ENCODE data around the gene IBA57.
"Not testable (repeated sequence)": the region's sequence is repeated elsewhere in the genome, so short reads cannot be mapped to it uniquely, and the experiment has no call there.

IBA57 gene

DNA sequence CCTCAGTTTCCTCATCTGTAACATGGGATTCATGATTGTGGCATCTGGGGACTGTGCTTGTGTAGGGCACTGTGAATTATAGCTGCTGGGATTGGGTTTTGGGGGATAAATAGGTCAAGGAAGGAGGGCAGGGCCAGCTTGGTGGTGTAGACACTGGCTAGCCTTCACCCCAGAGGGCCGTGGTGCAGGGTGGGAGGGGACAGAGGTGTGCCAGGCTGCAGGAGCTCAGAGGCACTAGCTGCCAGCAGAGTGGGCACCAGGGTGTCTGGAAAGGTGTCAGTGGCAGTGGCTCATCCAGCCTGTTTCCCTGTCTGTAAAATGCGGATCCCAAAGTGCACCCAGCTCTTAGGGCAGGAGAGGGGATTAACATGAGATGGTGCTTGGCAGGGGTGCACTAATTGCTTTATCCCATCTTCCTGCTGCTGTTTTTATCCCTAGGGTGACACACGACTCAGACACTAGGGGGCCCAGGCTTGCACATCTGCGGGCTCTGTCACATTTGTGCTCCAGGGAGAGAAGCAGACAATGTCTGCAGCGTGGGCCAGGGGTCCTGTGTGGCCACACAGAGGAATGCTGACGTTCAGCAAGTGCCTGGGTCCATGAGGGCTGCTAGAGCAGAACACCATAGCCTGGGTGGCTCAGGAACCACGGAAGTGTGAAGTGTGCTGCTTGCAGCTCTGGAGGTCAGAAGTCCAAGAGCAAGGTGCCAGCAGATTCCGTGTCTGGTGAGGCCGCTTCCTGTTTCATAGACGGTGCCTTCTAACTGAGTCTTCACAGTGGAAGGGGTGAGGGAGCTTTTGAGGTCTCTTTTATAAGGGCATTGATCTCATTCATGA lies 61.6 kb downstream of the IBA57 start:
- Histone ChIP-seq H3K4me1 (ENCODE audit: control insufficient read depth, insufficient read depth, low read length) (no peaks in the 10 kb centered on the region), H3K9ac (ENCODE audit: low read length) (no peak overlapping the region), H3K27me3 (ENCODE audit: control insufficient read depth, insufficient read depth, low read length) (no peaks in the 10 kb centered on the region), H3K27ac (ENCODE audit: low read depth, low read length) (no peak overlapping the region), H3K4me3 (ENCODE audit: low read depth, low read length) (no peak overlapping the region), H3K36me3 (ENCODE audit: control insufficient read depth, insufficient read depth, low read length) (peaks cover 86% of the 10 kb centered on the region), H3K9me3 (ENCODE audit: control insufficient read depth, insufficient read depth, low read depth, low read length) (peaks cover 12% of the 10 kb centered on the region)

DNA sequence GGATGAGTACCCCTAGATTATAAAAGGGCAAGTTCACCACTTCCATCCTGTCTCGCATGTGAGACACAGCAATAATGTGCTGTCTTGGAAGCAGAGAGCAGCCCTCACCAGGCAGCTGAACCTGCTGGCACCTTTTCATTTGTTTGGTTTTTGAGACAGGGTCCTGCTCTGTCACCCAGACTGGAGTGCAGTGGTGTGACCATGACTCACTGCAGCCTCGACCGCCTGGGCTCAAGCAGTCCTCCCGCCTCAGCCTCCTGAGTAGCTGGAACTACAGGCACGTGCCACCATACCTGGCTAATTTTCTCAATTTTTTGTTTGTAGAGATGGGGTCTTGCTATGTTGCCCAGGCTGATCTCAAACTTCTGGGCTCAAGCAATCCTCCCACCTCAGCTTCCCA lies 62.5 kb downstream of the IBA57 start:
- Histone ChIP-seq H3K9me3 (ENCODE audit: control insufficient read depth, insufficient read depth, low read depth, low read length) (peaks cover 16% of the 10 kb centered on the region), H3K36me3 (ENCODE audit: control insufficient read depth, insufficient read depth, low read length) (peaks cover 81% of the 10 kb centered on the region)
- not testable (repeated sequence) for H3K9ac ChIP-seq (ENCODE audit: low read length); H3K4me3 ChIP-seq (ENCODE audit: low read depth, low read length); H3K4me1 ChIP-seq (ENCODE audit: control insufficient read depth, insufficient read depth, low read length); H3K27ac ChIP-seq (ENCODE audit: low read depth, low read length); H3K27me3 ChIP-seq (ENCODE audit: control insufficient read depth, insufficient read depth, low read length)

DNA sequence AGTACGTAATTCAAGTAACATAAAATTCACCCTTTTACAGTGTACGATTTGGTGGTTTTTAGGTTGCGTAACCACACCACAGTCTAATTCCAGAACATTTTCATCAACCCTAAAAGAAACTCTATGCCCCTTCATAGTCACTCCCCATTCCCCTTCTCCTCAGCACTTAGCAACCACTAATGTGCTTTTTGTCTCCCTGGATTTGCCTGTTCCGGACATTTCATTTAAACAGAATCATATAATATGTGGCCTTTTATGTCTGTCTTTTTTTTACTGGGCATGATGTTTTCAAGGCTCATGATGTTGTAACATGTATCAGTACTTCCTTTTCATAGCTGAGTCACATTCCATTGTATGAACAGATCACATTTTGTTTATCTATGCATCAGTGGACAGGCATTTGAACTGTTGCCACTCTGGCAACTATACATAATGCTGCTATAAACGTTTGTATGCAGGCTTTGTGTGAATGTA lies 63.0 kb downstream of the IBA57 start:
- H3K27me3 ChIP-seq (ENCODE audit: control insufficient read depth, insufficient read depth, low read length), result no peaks in the 10 kb centered on the region
- H3K36me3 ChIP-seq (ENCODE audit: control insufficient read depth, insufficient read depth, low read length), result peaks cover 78% of the 10 kb centered on the region
- peaks cover 16% of the 10 kb centered on the region for H3K9me3 ChIP-seq (ENCODE audit: control insufficient read depth, insufficient read depth, low read depth, low read length)
- no peak overlapping the region for H3K27ac ChIP-seq (ENCODE audit: low read depth, low read length)
- no peak overlapping the region for H3K4me3 ChIP-seq (ENCODE audit: low read depth, low read length)
- H3K9ac ChIP-seq (ENCODE audit: low read length), result no peak overlapping the region
- no peaks in the 10 kb centered on the region for H3K4me1 ChIP-seq (ENCODE audit: control insufficient read depth, insufficient read depth, low read length)

DNA sequence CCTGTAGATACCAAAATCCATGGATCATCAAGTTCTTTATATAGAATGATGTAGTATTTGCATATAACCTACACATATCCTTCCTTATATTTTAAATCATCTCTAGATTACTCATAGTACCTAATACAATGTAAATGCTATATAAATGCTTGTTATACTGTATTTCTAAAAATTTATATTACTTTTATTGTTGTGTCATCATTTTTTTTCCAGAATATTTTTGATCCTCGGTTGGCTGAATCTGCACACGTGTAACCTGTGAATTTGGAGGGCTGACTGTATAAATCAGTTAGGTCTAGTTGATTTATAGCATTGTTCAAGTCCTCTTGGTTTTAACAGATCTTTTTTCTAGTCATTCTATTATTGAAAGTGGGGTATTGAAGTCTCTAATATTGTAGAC lies 65.6 kb downstream of the IBA57 start:
- Histone ChIP-seq H3K36me3 (ENCODE audit: control insufficient read depth, insufficient read depth, low read length) (peaks cover 61% of the 10 kb centered on the region), H3K9me3 (ENCODE audit: control insufficient read depth, insufficient read depth, low read depth, low read length) (peaks cover 3% of the 10 kb centered on the region; the same call in 1 of the 2 replicates), H3K4me3 (ENCODE audit: low read depth, low read length) (no peak overlapping the region), H3K27ac (ENCODE audit: low read depth, low read length) (no peak overlapping the region), H3K4me1 (ENCODE audit: control insufficient read depth, insufficient read depth, low read length) (no peaks in the 10 kb centered on the region), H3K9ac (ENCODE audit: low read length) (no peak overlapping the region), H3K27me3 (ENCODE audit: control insufficient read depth, insufficient read depth, low read length) (no peaks in the 10 kb centered on the region)
